ENCODE results near the gene TSPYL6.
"Not testable (repeated sequence)": the region's sequence is repeated elsewhere in the genome, so short reads cannot be mapped to it uniquely, and the experiment has no call there.

The TSPYL6 gene

DNA sequence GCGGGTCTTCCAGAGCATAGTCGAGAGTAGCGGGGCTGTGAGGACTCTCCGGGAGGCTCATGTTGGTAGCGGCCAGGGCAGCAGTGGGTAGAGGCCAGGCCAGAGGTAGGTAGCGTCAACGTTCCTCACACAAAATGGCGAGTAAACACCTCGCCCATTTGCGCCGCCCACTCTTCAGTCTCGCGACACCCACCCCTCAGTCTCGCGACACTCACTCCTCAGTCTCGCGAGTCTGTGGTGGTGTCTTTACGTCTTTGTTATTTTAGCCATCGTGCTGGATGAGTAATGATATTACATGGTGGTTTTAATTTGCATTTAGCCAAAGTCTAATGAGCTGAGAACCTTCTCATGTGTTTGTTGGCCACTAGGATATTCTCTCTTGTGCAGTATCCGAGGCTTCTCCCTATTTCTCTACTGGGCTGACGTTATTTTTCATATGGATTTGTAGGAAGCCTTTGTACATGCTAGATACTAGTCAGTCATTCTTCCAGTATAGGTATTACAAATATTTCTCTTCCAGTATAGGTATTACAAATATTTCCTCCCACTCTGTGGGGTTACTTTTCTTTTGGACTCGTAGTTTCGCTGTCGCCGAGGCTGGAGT is at the start of gene TSPYL6:
TSS of gene TSPYL6 (minus strand) at position 139 of the 604 bp plus-strand sequence. CDS start at position 61, 78 bp downstream.
- DNase-seq (ENCODE audit: low read depth in 1 of 2, low spot score in 1 of 2): no peak

DNA sequence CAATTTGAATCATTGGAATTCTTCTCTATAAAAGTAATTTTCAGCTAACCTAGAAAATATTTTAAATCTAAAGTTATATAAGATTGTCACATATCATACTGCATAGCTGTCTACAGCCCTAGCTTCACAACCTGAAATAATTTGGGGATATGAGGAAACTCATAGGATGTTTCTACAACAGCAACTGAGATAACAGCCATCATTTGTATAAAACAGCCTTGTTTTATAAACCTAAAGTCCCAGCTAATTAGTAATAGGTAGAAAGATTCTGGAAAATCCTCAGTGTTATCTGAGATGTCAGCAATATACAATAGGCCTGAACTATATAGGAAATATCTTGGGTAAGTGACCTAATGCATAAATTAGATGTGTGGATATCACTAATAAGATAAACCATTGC is 47.6 kb upstream of the TSPYL6 start:
- DNase-seq (ENCODE audit: low read depth in 1 of 2, low spot score in 1 of 2): no peak

DNA sequence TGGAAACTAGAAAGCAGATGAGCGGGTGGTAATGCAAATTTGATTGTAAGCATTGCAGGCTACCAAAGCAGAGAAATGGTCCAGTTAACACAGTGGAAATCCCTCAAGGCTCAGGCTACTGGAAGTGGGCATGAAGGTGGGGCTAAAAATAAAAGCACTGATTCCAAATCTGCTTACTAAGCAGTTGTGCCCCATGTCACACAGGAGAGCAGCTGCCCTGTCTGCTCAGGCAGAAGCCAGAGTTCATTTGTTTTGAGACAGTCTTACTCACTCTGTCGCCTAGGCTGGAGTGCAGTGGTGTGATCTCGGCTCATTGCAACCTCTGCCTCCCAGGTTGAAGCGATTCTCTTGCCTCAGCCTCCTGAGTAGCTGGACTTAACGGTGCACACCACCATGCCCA is 42.5 kb upstream of the TSPYL6 start:
- no peak for DNase-seq (ENCODE audit: low read depth in 1 of 2, low spot score in 1 of 2)

DNA sequence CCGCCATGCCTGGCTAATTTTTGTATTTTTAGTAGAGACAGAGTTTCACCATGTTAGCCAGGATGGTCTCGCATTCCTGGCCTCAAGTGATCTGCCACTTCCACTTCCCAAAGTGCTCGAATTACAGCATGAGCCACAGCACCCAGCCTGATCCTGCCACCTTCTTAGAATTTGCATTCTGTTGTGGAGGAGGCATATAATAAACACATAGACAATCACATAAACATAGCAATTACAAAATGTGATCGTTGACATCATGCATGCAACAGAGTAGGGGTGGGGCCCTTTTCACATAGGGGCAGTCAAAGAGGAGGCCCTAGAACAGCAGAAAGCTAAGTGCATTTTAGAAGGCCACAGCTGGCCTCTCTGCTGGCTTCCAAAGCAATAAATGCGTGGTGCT is 39.9 kb upstream of the TSPYL6 start:
- no peak for DNase-seq (ENCODE audit: low read depth in 1 of 2, low spot score in 1 of 2)

DNA sequence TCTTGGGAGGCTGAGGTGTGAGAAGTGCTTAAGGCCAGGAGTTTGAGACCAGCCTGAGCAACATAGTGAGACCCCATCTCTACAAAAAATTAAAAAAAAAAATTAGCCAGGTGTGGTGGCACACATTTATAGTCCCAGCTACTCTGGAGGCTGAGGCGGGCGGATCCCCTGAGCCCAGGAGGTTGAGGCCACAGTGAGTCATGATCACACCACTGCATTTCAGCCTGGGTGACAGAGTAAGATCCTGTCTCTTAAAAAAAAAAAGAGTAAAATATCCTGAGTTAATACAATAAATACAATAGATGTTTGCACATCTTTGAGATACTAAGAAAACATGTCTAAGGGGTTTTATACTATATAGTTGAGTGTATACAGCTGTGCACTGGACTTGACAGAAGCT is 38.6 kb upstream of the TSPYL6 start:
- DNase-seq (ENCODE audit: low read depth in 1 of 2, low spot score in 1 of 2): not testable (repeated sequence)

DNA sequence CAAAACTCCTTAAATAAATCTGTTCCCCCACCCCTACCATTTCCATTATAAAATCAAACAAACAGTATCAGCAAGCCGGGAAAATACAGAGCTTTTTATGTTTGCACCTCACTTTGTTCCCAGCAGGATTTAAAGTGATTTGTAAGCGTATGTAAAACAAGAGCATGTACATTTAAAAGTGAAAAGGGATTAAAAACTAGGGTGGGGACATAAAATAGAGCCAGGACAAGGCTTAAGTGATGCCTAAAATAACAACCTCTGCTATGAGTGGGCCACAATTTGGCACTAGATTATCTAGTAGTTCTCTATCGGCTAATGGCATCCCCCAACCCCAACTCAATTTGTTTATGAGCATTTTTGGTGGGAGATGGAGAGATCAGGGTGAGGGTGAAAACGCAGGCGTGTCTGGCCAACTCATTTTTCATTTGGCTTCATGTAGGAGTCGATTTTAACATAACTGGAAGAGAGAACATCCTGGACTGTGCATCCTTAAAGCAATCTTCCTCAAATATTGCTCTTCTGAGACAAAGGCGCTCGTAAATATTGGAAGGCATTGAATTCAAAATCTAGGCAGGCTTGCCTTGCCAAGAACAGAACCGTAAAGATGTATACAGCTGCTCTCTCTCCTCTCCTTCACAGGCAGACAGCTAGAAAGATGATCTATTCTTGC is 34.5 kb upstream of the TSPYL6 start:
- no peak for DNase-seq (ENCODE audit: low read depth in 1 of 2, low spot score in 1 of 2)

DNA sequence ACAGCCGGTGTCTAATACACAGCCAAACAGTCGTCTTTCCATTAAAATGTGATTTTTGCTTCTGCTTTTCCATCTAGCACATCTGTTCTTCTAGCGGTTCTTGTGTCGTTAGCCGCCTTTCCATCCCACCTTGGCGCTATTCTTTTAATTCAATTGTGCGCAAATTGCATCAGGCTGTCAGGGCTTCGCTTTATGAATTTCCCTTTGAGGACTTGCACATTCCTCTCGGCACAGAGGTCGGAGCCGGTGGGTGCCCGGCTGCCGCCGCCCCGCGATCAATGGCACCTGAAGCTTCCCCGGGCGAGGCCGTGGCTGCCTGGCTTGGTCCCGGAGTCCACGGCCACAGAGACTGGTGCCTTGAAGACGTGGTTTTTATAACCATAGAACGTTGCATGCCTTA is 33.9 kb upstream of the TSPYL6 start:
- no peak for DNase-seq (ENCODE audit: low read depth in 1 of 2, low spot score in 1 of 2)

DNA sequence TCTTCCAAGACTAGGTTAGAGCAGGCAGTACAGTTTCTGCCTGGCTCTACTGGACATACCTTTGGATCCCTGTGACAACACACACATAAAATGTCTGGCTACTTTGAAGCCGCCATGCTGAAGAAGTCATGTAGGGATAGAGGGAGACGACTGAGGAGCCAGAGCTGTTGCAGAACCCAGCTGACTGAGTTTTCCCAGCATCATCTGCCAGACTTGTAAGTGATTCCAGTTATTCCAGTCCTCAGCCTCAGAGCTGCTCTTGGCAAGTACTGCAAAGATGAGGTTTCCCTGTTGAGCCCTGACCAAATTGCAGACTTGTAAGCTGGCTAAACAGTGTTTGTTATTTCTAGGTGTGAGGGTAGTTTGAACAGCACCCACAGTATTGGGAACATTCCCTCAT is 31.5 kb upstream of the TSPYL6 start:
- no peak for DNase-seq (ENCODE audit: low read depth in 1 of 2, low spot score in 1 of 2)

DNA sequence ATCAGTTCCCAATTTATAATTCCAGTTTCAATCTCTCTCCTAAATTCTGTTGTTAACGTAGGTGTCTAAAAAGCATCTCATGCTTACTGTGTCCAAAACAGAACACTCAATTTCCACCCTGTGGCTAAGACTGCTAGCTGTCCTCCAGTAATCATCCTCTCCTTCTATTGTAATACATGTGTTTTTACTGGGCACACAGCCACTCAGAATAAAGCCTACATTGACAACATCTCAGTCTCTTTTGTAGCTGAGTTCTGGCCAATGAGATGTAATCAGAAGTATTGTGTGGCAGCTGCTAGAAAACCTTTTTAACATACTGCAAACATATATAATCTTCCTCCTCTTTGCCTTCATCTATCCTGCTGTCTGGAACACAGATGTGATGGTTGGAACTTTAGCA is 29.4 kb upstream of the TSPYL6 start:
- no peak for DNase-seq (ENCODE audit: low read depth in 1 of 2, low spot score in 1 of 2)

DNA sequence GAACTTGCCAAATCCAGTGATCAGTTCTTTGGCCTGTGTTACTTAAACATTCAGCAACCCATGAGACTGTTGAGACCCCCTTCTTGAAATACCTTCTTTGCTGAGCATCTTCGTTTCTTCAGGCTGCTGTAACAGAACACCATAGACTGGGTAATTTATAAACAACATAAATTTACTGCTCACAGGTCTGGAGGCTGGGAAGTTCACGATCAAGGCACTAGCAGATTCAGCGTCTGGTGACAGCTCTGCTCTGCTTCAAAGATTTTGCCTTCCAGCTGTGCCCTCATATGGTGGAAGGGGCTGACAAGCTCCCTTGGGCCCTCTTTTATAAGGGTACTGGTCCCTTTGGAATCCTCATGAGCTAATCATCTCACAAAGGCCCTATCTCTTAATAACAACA is 28.8 kb upstream of the TSPYL6 start:
- no peak for DNase-seq (ENCODE audit: low read depth in 1 of 2, low spot score in 1 of 2)

DNA sequence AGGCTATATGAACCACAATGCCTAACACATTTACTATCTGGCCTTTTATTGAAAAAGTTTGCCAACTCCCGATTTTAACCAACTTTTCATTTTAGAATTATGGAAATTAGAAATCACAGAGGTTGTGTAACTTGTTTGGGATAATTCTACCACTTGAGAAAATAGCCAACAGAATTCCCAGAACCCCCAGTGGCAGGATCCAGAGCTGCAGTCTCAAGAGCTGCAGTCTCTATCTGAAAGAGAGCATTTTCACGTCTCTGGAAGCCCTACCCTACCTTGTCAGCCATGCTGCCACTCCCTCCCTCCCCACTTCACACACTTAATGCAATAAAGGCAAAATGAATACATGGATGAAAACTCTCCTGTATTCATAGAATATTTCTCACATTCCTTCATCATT is 23.4 kb upstream of the TSPYL6 start:
- DNase-seq (ENCODE audit: low read depth in 1 of 2, low spot score in 1 of 2): no peak

DNA sequence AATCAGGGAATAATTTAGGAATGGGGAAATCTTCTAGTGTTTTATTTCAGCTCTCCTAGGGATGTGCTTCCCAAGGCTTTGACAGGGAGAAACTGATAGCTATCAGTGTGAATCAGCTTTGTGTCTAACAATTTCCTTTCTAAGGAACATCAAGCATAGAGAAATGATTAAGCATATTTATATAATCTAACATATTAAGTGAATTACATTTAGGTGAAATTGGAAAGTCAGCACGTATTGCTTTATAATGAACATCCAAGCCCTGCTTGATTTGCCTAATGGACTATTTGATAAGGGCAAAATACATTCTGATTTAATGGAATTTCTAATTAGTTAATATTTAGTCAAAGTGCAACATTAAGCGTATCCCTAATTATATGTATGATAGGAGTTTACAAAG is 19.5 kb upstream of the TSPYL6 start:
- DNase-seq (ENCODE audit: low read depth in 1 of 2, low spot score in 1 of 2): no peak

DNA sequence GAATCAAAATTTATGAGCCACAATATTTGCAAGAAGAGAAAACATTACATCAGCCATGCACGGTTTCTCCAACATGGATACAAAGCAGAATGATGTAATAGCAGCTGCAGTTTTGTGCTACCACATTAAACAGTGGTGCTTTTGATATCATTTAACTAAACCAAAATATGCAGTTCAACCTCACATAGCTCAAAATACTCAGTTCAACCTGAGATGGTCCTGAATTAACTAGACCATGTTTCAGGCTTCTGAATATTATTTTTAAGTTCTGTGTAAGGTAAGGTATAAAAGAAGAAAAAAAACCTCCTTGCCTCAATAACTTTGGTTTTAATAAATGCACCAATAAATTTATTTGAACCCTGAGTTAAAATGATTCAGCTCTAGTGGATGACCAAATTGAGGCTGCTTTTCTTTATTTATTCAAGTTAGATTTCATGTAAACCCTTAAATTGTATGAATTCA is 18.8 kb upstream of the TSPYL6 start:
- no peak for DNase-seq (ENCODE audit: low read depth in 1 of 2, low spot score in 1 of 2)

DNA sequence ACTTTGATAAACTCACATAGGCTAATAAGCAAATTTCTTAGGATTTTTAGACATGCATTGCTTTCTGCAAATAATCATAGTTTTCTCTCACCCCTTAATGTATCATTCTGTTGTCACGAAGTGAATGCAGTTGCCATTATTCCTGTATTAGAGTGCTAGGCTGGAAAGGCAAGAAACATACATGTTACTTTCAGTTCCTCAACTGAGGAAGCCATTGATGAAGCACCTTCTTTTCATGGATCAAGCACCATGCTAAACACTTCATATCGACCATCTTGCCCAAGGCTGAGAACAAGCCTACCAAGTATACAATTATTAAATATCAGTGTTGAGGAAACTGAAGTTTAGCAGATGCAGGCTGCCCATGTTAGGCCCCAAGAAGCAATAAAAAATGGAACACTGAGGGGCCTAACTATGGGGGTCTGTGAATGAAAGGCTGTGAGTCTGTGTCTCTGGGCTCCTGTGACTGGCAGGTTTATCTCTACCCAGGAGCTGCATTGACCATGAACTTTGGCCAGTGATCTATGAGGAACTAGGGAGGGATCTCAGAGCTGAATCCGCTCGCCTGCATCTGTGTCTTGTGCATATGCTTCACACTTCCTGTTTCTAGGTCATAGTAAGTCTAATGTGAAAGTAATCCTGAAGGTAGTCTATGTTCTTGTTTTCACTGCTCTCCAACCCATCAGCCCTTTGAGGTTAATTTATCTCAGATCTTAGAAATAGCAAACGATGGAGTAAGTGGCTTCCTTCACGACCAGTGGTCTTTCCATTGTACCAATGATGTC is 16.0 kb upstream of the TSPYL6 start:
- DNase-seq (ENCODE audit: low read depth in 1 of 2, low spot score in 1 of 2): no peak

DNA sequence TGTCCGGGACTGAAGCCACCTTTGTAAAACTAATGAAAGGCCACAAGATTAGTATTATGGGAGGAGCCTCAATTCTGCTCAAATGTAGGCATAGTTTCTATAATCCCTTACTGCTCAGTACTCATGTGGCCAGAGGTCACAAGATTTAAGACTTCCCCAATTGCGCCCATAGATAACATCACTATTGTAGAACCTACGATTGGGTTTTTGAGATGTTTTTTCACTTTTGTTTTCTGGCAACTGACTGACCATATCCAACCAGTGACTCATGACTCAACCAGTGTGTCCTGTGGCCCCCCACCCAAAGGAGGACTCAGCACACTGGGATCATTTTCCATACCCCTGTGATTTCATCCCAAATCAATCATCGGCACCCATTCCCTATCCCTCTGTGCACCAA is 15.2 kb upstream of the TSPYL6 start:
- no peak for DNase-seq (ENCODE audit: low read depth in 1 of 2, low spot score in 1 of 2)

DNA sequence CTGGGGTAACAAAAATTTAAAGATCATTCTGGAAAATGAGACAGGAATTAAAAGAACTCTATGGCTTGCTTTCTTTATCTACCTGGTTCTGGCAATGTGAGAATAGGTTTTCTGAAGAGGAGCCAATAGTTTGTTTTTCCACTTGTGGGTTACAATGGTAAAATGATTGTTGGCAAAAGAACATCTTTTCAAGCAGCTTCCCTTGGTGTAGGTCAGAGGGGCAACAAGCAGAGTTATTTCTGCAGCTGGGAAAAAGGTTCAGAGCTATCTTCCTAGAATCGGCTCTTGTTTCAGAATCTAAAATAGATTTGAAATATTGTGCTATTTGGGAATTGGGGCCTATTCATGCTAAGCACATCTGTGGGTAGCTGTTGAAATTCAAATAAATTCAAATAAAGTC is 11.5 kb upstream of the TSPYL6 start:
- DNase-seq (ENCODE audit: low read depth in 1 of 2, low spot score in 1 of 2): no peak

DNA sequence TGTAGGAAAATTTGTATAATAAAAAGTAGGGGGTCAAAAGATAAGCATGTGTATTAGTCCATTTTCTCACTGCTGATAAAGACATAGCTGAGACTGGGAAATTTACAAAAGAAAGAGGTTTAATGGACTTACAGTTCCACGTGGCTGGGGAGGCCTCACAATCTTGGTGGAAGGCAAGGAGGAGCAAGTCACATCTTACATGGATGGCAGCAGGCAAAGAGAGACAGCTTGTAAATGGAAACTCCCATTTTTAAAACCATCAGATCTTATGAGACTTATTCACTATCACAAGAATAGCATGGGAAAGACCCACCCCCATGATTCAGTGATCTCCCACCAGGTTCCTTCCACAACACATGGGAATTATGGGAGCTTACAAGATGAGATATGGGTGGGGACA is 9.1 kb upstream of the TSPYL6 start:
- DNase-seq (ENCODE audit: low read depth in 1 of 2, low spot score in 1 of 2): not testable (repeated sequence)

DNA sequence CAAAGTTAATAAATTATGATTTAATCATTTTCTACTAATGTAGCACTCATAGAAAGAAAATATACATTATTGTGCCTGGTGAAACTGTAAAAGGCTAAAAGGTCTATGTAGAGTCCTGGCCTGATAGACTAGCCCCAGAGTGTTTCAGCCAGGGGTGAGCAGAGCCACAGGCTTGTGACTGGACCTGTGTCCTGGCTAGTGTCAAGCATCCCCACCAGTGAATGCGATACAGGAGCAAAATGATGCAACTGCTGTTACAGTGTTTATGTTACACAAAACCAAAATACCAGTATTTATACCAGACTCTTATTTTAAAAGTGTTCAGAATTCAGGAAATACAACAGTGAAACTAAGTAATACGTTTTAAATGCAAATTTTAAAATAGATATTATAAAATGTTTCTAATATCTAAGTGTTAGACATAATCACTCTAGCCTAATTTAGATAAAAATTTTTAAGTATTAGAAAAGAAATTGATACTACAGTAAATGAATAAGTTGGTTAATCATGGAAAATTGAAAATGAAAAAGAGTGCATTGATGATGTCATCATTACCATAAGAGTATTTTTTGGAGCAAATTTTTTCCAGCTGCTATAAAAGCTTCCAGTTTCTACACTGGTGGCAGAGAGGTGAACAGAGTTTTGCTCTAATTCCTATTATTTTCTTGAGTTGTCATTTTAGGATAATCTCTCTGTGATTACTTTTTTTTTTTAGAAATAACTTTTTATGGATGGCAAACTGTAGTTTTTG is 6.2 kb upstream of the TSPYL6 start:
- DNase-seq (ENCODE audit: low read depth in 1 of 2, low spot score in 1 of 2): no peak

DNA sequence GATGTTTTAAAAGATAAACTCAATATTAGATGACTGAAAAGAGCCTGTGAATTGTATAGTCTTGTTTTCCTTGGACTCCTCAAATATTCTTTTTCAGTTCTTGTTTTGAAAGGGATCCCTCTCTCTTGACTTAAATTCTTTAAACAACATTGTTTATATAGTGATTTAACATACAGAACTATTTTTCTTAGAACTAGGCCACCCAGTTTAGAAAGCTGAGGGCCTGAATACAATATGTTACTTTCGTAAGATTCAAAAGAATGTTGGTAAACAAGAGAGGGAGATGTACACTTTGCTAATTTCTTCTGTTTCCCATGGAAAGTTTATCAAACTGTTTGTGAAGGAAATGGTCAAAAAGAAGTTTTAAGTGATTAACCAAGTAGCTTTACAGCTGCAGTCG is 5.5 kb upstream of the TSPYL6 start:
- no peak for DNase-seq (ENCODE audit: low read depth in 1 of 2, low spot score in 1 of 2)

DNA sequence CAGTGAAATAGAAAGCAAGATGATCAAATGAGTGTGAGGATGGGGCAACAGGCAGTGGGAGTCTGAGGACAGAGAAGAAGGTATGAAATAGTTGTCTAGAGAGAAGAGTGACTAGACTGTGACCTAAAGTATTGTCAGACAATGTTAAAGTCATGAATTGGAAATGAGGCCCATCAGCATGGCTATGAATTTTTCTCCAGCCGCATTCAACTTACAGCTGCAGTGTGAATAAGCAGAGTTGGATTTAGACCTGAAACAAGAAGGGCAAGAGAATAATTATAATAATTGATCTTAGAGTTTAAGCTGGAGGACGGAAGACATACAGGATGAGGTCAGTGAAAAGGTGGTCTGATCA is 4.2 kb upstream of the TSPYL6 start:
- DNase-seq (ENCODE audit: low read depth in 1 of 2, low spot score in 1 of 2): no peak

DNA sequence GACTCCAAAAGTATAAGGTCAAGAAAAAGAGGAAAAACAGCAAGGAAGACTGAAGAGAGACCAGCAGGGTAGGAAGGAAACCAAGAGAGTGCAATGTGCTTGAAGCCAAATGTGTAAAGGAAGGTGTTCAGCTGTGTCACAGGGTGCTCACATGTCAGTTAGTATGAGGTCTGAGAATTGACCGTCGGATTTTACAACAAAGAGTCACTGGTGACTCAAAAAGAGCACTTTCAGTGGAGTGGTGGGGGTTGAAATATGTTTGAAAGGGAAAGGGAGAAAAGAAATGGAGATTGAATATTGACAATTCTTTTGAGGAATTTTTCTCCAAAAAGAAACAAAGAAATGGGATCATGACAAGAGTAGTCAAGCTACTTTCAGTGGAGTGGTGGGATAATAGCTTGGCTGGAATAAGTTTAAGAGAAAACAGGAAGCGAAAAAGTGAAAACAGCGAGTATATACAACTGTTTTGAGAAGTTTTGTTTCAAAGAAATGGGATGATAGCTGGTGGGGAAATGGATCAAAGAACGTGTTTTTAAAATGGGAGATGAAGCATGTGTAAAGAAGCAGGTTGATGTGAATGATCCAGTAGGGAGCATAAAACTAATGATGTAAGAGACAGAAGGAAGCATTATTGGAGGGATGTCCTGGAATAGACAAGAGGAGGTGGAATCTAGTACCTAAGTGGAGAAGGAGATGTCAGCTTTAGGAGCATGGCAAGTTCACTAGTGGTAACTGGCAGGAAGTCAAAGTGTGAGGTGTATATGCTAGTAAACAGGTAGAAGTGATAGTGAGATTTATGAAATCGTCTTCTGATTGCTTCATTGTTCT is 3.6 kb upstream of the TSPYL6 start:
- no peak for DNase-seq (ENCODE audit: low read depth in 1 of 2, low spot score in 1 of 2)

Data from stimulated activated CD4-positive, alpha-beta T cell treated with anti-CD3 and anti-CD28 coated beads, Interleukin-15, amount 100 ng/mL, for 1 hour (primary cell).